ENCODE measurements around the gene SLC44A4.
A peak's percentile ranks its signal among the peaks of the same experiment; 100 is the strongest.
"Not testable (repeated sequence)": the region's sequence is repeated elsewhere in the genome, so short reads cannot be mapped to it uniquely, and the experiment has no call there.

Gene SLC44A4

GRCh38 chr6:31865205-31866118, 13.3 kb downstream of the SLC44A4 start:
- in situ Hi-C loops (cut with MboI; ENCODE audit: low pct_unique_long_range_greater_than_20kb, low sequenced_read_pairs), result no loop called here
- no peak for DNase-seq

- in situ Hi-C loops (cut with MboI; ENCODE audit: low pct_unique_long_range_greater_than_20kb, low sequenced_read_pairs), result no loop called here
- DNase-seq, result no peak
These were observed 14.0 kb downstream of the SLC44A4 start for GRCh38 chr6:31864818-31865204.

- DNase-seq; in situ Hi-C loops (cut with MboI; ENCODE audit: low pct_unique_long_range_greater_than_20kb, low sequenced_read_pairs): not testable (repeated sequence)
These were observed 14.7 kb downstream of the SLC44A4 start for GRCh38 chr6:31864123-31864562.

DNA sequence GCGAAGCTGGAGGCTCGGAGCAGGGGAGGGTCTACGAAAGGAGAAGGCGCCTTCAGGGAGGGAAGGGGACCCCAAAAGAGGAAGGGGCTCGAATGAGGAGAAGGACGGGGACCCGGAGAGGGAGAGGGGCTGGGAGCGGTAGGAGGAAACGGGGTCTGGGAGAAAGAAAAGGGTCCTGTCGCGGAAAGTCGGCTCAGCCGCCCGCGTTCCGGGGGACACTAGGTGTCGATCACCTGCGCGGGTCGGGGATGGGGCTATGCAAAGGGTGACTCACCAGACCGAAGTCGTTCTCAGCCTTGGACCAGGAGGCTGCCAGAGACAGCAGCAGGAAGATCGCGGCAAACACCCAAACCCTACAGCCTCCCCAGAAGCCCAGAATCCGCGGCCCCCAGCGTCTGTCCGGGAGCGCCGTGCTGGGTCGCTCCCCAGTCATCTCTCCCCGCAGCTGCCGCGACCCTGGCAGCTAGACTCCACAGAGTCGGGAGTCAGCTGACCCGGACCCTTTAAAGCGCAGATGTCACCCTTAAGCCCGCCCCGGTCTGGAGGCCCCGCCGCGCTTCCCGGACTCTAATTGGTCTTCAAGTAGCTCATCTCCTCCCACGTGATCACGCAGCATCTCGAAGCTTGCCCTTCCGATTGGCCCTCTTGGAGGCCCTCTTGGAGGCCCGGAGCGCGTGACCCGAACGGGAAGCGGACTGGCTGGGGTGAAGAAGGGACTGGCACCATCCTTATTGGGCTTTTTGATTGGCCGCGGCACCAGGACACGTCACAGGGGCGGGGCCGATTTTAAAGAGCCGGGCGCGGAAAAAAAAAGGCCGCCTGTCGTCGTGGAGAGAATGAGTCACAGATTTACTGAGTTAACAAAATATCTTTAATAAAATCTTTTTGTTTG, 16.2 kb downstream of the SLC44A4 start, which contains the start of gene NEU1:
TSS of gene NEU1 (minus strand) at position 478 of the 892 bp plus-strand sequence. CDS start at position 433, 45 bp downstream.
- in situ Hi-C loops (cut with MboI; ENCODE audit: low pct_unique_long_range_greater_than_20kb, low sequenced_read_pairs), result no loop called here
- peak; percentile 100 for DNase-seq

DNA sequence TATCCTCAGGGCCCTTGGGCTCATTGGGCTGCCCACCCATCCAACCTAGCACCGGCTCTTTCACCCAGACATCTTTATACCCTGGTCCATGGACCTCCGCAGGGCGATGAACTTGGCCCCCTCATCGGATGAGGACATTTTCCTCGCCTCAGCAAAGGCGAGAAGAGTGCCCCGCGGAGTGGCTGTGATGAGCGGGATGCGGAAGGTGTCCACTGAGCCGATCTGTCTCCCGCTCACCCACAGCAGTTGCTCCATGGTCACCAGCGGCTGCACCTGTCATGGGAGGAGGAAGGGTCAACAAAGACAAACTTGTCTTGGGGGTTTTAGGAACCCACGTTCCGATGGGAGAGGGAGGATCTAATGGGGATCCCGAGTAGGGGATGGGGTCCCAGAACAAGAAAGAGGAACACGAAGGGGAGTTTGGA, 16.9 kb downstream of the SLC44A4 start:
- in situ Hi-C loops (cut with MboI; ENCODE audit: low pct_unique_long_range_greater_than_20kb, low sequenced_read_pairs), result no loop called here
- no peak for DNase-seq

DNA sequence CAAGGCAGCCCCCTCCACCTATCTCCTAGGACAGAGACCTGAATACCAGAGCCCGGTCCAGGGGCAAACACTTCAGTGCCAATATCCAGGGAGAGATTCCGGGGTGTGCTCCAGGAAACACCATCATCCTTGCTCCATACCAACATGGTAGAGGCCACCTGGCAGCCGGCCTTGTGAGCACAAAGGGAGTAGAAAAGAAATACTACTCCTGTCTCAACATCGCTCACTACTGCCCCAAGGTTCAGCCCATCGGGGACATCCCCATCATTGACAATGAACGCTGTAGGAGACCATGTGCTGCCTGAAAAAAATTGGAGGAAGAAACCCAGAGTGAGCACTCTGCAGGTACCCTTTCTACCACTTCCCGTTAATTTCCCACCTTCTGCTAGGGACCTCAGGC, 17.6 kb downstream of the SLC44A4 start:
- DNase-seq, result no peak
- in situ Hi-C loops (cut with MboI; ENCODE audit: low pct_unique_long_range_greater_than_20kb, low sequenced_read_pairs), result no loop called here

- in situ Hi-C loops (cut with MboI; ENCODE audit: low pct_unique_long_range_greater_than_20kb, low sequenced_read_pairs), result no loop called here
- DNase-seq, result no peak
These were observed 18.4 kb downstream of the SLC44A4 start for GRCh38 chr6:31860349-31860748.

DNA sequence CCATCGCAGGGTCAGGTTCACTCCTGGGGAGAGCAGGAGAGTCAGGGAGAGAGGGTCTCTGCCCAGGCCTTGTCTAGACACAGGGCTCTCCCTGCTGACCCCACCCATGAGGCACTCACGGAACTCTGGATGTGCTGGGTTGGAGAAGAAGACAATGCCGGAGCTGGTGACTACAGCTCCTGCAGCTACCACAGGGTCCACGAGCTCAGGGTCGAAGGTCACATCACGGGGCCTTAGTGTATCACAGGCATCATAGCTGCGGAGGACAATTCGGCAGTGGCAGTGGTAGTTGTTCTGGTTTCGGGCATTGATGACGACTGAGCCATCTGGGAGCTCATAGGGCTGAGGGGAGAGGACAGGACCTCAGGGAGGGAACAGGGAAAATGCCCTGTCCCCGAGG, 18.9 kb downstream of the SLC44A4 start:
- in situ Hi-C loops (cut with MboI; ENCODE audit: low pct_unique_long_range_greater_than_20kb, low sequenced_read_pairs), result no loop called here

DNA sequence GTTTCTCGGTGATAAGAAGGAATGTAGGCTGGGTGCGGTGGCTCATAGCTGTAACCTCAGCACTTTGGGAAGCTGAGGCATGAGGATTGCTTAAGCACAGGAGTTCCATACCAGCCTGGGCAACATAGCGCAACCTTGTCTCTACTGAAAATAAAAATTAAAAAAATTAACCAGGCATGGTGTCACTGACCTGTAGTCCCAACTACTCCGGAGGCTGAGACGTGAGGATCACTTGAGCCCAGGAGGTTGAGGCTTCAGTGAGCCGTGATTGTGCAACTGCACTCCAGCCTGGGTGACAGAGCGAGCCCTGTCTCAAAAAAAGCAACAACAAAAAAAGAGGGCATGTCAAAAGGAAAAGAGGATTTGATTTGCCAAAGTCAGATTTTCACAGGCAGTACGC, 20.1 kb downstream of the SLC44A4 start:
- in situ Hi-C loops (cut with MboI; ENCODE audit: low pct_unique_long_range_greater_than_20kb, low sequenced_read_pairs), result no loop called here

More for the DNA sequence above, 18.9 kb downstream of the SLC44A4 start:
- DNase-seq, result no peak

DNA sequence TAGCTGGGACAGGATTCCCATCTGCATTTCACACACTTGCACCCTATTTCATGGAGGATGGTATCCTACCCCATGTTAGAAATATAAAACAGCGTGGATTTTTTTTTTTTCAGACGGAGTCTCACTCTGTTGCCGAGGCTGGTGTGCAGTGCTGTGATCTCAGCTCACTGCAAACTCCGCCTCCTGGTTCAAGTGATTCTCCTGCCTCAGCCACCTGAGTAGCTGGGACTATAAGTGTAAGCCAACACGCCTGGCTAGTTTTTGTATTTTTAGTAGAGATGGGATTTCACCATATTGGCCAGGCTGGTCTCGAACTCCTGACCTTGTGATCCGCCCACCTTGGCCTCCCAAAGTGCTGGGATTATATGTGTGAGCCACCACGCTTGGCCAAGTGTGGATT, 21.0 kb downstream of the SLC44A4 start:
- in situ Hi-C loops (cut with MboI; ENCODE audit: low pct_unique_long_range_greater_than_20kb, low sequenced_read_pairs); DNase-seq: not testable (repeated sequence)

More for the DNA sequence above, 20.1 kb downstream of the SLC44A4 start:
- no peak for DNase-seq

DNA sequence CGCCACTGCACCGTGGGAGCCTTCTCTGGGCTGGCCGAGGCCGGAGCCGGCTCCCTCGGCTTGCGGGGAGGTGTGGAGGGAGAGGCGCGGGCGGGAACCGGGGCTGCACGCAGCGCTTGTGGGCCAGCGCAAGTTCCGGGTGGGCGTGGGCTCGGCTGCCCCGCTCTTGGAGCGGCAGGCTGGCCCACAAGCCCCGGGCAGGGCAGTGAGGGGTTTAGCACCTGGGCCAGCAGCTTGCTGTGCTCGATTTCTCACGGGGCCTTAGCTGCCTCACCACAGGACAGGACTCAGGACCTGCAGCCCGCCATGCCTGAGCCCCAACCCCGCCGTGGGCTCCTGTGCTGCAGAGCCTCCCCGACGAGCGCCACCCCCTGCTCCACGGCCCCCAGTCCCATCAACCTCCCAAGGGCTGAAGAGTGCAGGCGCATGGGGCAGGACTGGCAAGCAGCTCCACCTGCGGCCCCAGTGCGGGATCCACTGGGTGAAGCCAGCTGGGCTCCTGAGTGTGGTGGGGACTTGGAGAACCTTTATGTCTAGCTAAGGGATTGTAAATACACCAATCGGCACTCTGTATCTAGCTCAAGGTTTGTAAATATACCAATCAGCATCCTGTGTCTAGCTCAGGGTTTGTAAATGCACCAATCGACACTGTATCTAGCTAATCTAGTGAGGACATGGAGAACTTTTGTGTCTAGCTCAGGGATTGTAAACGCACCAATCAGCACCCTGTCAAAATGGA, 26.6 kb downstream of the SLC44A4 start:
- in situ Hi-C loops (cut with MboI; ENCODE audit: low pct_unique_long_range_greater_than_20kb, low sequenced_read_pairs); DNase-seq: not testable (repeated sequence)

DNA sequence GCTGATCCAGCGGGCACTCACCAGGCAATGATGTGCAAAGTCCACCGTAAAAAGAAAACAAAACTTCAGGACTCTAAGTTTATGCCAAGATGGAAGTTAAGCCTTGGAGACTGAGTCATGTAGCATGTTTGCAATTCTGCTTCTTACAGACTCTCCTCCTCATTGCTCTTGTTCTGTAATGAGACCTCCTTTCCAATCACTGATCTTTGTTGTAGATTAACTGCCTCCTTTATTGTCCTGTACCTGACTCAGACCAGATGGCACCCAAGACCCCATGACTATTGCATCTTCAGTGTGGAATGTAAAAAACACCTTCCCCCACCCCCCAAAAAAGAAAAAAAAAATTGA, 27.3 kb downstream of the SLC44A4 start:
- in situ Hi-C loops (cut with MboI; ENCODE audit: low pct_unique_long_range_greater_than_20kb, low sequenced_read_pairs), result no loop called here
- no peak for DNase-seq

GRCh38 chr6:31850765-31851484, 27.9 kb downstream of the SLC44A4 start:
- in situ Hi-C loops (cut with MboI; ENCODE audit: low pct_unique_long_range_greater_than_20kb, low sequenced_read_pairs), result no loop called here
- DNase-seq, result no peak

DNA sequence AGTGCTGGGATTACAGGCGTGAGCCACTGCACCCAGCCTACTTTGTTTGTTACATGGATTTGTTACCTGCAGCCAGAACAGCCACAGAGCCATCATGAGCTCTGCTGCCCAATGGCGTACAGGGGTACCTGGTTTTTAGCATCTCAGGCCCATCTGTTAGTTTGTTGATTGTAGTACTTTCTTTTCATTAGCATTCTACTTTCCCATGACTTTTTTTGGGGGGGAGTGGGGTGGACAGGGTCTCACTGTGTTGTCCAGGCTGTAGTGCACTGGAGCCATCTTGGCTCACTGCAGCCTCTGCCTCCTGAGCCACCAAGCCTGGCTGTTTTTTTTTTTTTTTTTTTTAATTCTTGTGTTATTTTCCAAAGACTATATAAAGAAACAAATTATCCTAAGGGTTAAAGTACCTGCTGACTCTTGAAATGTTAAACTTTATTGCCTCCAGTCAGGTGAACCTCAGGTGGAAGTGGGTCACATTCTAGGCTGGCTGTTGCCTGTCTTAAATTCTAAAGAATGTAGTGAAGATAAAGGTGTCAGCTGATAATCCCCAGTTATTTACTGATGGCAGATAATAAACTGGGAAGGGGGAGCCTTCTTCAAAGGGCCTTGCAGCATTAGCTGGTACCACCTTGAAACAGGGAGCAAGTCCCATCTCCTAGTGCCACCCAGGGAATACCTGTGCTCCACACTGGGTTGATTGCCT, 31.4 kb downstream of the SLC44A4 start:
- in situ Hi-C loops (cut with MboI; ENCODE audit: low pct_unique_long_range_greater_than_20kb, low sequenced_read_pairs), result no loop called here
- DNase-seq, result no peak

DNA sequence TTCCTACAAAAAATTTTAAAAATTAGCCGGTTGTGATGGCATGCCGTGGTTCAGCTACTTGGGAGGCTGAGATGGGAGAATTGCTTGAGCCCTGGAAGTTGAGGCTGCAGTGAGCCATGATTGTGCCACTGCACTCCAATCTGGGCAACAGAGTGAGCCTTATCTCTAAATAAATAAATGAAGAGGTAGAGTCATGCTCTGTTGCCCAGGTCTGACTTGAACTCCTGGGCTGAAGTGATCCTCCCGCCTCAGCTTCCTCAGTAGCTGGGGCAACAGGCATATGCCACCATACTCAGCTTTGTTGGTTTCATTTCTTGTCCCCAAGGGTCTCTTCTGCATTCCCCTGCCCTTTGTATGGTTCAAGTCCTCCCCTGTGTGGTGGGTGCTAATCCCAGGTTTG, 34.3 kb downstream of the SLC44A4 start:
- in situ Hi-C loops (cut with MboI; ENCODE audit: low pct_unique_long_range_greater_than_20kb, low sequenced_read_pairs), result no loop called here
- DNase-seq, result no peak

DNA sequence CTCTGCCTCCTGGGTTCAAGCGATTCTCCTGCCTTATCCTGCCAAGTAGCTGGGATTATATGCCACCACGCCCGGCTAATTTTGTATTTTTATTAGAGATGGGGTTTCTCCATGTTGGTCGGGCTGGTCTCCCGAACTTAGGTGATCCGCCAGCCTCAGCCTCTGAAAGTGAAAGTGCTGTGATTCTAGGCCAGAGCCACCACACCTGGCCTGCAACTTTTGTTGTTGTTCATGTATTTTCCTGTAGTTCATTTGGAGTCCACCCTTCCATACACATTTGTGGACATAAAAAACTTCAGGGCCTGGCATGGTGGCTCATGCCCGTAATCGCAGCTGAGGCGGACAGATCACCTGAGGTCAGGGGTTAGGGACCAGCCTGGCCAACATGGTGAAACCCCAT, 36.7 kb downstream of the SLC44A4 start:
- no peak for DNase-seq
- in situ Hi-C loops (cut with MboI; ENCODE audit: low pct_unique_long_range_greater_than_20kb, low sequenced_read_pairs), result no loop called here

DNA sequence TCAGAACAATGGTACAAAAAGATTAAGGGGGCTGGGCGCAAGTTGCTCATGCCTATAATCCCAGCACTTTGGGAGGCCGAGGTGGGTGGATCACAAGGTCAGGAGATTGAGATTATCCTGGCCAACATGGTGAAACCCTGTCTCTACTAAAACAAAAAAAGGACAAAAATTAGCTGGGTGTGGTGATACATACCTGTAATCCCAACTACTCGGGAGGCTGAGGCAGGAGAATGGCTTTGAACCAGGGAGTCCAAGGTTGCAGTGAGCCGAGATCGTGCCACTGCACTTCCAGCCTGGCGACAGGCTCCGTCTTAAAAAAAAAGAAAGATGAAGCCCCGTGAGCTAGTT, 39.0 kb downstream of the SLC44A4 start:
- DNase-seq; in situ Hi-C loops (cut with MboI; ENCODE audit: low pct_unique_long_range_greater_than_20kb, low sequenced_read_pairs): not testable (repeated sequence)

DNA sequence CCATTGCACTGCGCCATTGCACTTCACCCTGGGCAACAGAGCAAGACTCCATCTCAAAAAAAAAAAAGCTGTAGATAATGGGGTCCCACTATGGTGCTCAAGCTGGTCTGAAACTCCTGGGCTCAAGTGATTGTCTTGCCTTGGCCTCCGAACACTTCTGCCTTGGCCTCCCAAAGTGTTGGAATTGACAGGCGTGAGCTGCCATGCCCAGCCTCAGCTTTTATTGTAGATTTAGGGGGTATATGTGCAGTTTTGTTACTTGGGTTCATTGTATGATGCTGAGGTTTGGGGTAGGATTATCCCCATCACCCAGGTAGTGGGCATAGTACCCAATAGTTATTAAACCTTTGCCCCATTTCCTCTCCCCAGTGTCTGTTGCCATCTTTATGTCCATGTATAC, 39.8 kb downstream of the SLC44A4 start:
- in situ Hi-C loops (cut with MboI; ENCODE audit: low pct_unique_long_range_greater_than_20kb, low sequenced_read_pairs), result no loop called here
- DNase-seq, result no peak

All from KBM-7 (cell line).